HEK293T (cell line): ENCODE measurements around the gene CCDC152.

Experiments
- CTCF ChIA-PET: fragments of 350-600 bp; formaldehyde crosslinking; extraction: SDS; loops from one replicate; lab custom pipeline; 2021; ENCODE audit warnings: antibody characterized with exemption, inconsistent platforms; lab: Yijun Ruan, JAX
- POLR2A ChIA-PET: fragments of 350-600 bp; formaldehyde crosslinking; extraction: SDS; loops from one replicate; lab custom pipeline; 2020; ENCODE audit warnings: antibody characterized with exemption, inconsistent platforms; lab: Yijun Ruan, JAX
- DNase-seq: peaks from one replicate; pipeline ENCODE4 v3.0.0; 2012; ENCODE audit warnings: mixed read lengths; ENCODE audit errors: extremely low spot score
- ARNT ChIP-seq: fragments of 450-650 bp; IDR thresholded peaks from 2 replicates; pipeline ENCODE4 v1.6.1; 2017; ENCODE audit warnings: mild to moderate bottlenecking
- BHLHE40 ChIP-seq: fragments of 450-650 bp; IDR thresholded peaks from 2 replicates; pipeline ENCODE4 v1.6.1; 2016; ENCODE audit warnings: mild to moderate bottlenecking, moderate library complexity, borderline replicate concordance
- CTBP1 ChIP-seq: fragments of 450-650 bp; IDR thresholded peaks from 2 replicates; pipeline ENCODE4 v1.6.1; 2016; ENCODE audit warnings: borderline replicate concordance
- ELF4 ChIP-seq: fragments of 450-650 bp; IDR thresholded peaks from 2 replicates; pipeline ENCODE4 v1.6.1; 2017; ENCODE audit warnings: antibody characterized with exemption
- FOXA1 ChIP-seq: fragments of 450-650 bp; IDR thresholded peaks from 2 replicates; pipeline ENCODE4 v1.6.1; 2016; ENCODE audit warnings: mild to moderate bottlenecking
- FOXK2 ChIP-seq: fragments of 450-650 bp; IDR thresholded peaks from 2 replicates; pipeline ENCODE4 v1.6.1; 2016; ENCODE audit warnings: mild to moderate bottlenecking
- FOXM1 ChIP-seq: fragments of 450-650 bp; IDR thresholded peaks from 2 replicates; pipeline ENCODE4 v1.6.1; 2017; ENCODE audit warnings: mild to moderate bottlenecking, borderline replicate concordance
- HDGF ChIP-seq: fragments of 450-650 bp; IDR thresholded peaks from 2 replicates; pipeline ENCODE4 v1.6.1; 2017; ENCODE audit warnings: antibody characterized with exemption, borderline replicate concordance
- L3MBTL2 ChIP-seq: fragments of 450-650 bp; conservative IDR thresholded peaks from 2 replicates; pipeline ENCODE4 v1.6.1; 2016; ENCODE audit warnings: mild to moderate bottlenecking
- LEF1 ChIP-seq: fragments of 450-650 bp; IDR thresholded peaks from 2 replicates; pipeline ENCODE4 v1.6.1; 2017; ENCODE audit warnings: mild to moderate bottlenecking, borderline replicate concordance
- NFRKB ChIP-seq: fragments of 450-650 bp; IDR thresholded peaks from 2 replicates; pipeline ENCODE4 v1.6.1; 2016; ENCODE audit warnings: mild to moderate bottlenecking, moderate library complexity
- SP1 ChIP-seq: fragments of 450-650 bp; IDR thresholded peaks from 2 replicates; pipeline ENCODE4 v1.6.1; 2017
- SUZ12 ChIP-seq: fragments of 450-650 bp; IDR thresholded peaks from 2 replicates; pipeline ENCODE4 v1.6.1; 2016; ENCODE audit warnings: mild to moderate bottlenecking
- TARDBP ChIP-seq: fragments of 450-650 bp; IDR thresholded peaks from 2 replicates; pipeline ENCODE4 v1.6.1; 2016
- ZNF384 ChIP-seq: fragments of 450-650 bp; IDR thresholded peaks from 2 replicates; pipeline ENCODE4 v1.6.1; 2016
- TF ChIP-seq, protein P1 (sequence below): fragments of 450-650 bp; IDR thresholded peaks from 2 replicates; pipeline ENCODE4 v1.6.1; 2016

Gene CCDC152

DNA sequence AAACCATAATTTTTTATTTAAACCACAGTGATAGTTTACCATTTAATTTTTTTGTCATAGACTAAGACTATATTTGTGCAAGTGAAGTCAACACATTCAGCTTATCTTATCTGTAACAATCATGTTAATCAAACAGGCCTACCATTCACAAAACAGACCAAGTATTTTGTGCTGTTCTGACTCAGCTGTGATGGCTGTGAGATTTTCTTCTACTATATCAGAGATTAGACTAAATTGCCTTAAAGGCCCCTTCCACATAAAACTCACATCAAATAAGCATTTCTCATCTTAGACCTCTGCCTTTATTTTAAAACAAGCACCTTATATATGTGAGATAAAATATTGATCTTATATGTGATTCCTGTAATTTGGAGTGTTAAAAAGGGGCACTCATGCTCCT, 13.4 kb downstream of the CCDC152 start:
- TF ChIP-seq CTBP1 (no peak), L3MBTL2 (no peak), ARNT (no peak), BHLHE40 (no peak), SP1 (no peak), TARDBP (no peak), HDGF (no peak), FOXM1 (no peak), FOXK2 (no peak), ELF4 (no peak), FOXA1 (no peak)
- TF ChIP-seq, protein P1, sequence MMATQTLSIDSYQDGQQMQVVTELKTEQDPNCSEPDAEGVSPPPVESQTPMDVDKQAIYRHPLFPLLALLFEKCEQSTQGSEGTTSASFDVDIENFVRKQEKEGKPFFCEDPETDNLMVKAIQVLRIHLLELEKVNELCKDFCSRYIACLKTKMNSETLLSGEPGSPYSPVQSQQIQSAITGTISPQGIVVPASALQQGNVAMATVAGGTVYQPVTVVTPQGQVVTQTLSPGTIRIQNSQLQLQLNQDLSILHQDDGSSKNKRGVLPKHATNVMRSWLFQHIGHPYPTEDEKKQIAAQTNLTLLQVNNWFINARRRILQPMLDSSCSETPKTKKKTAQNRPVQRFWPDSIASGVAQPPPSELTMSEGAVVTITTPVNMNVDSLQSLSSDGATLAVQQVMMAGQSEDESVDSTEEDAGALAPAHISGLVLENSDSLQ = no peak
- no peak for DNase-seq
- POLR2A ChIA-PET = no interaction called here
- CTCF ChIA-PET = no interaction called here

DNA sequence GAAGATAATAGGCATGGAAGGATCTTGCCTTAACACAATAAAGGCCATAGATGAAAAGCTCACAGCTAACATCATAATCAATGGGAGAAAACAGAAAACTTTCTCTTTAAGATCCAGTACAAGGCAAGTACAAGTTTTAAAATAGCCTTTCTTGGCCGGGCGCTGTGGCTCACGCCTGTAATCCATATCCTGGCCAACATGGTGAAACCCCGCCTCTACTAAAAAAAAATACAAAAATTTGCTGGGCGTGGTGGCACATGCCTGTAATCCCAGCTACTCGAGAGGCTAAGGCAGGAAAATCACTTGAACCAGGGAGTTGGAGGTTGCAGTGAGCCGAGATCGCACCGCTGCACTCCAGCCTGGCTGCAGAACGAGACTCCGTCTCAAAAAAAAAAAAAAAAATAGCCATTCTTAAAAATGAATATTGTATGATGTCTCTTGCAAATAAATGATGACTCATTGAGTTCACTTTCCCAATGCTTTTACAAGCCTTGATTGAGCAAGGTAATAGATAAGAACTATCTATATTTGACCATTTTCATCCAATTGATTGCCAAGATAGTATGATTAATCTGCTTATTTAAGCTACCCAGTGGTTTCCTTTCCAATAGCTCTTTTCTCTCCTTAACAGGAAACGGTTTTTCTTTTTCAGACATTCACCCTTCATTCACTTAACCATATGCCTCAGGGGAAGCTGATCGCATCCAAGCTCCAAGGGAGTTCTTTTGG, 15.8 kb downstream of the CCDC152 start:
- DNase-seq = no peak
- ChIA-PET CTCF (no interaction called here), POLR2A (no interaction called here)
- TF ChIP-seq TARDBP (no peak), CTBP1 (no peak), L3MBTL2 (no peak), FOXK2 (no peak)

GRCh38 chr5:42779083-42779482, 22.5 kb downstream of the CCDC152 start:
- TF ChIP-seq FOXK2 (no peak), TARDBP (no peak), L3MBTL2 (no peak), CTBP1 (no peak), ARNT (no peak), SP1 (no peak), ZNF384 (no peak), HDGF (no peak), LEF1 (no peak), NFRKB (no peak), SUZ12 (no peak), FOXM1 (no peak), BHLHE40 (no peak), FOXA1 (no peak), ELF4 (no peak)
- TF ChIP-seq, protein P1 = no peak
- ChIA-PET CTCF (no interaction called here), POLR2A (no interaction called here)
- DNase-seq = no peak

GRCh38 chr5:42781584-42781983, 25.0 kb downstream of the CCDC152 start:
- ChIA-PET POLR2A (no interaction called here), CTCF (interaction anchor here (1.0 kb wide), 1 partner anchor 724 kb away, joined by 3 read pairs; no protein-coding TSS in a partner anchor)
- no peak for DNase-seq
- TF ChIP-seq, protein P1 = no peak
- TF ChIP-seq LEF1 = no peak
- no peak for TF ChIP-seq SUZ12
- no peak for TF ChIP-seq FOXA1
- TF ChIP-seq FOXM1 = no peak
- no peak for TF ChIP-seq ELF4
- TF ChIP-seq SP1 = no peak
- no peak for TF ChIP-seq BHLHE40
- TF ChIP-seq CTBP1 = no peak
- no peak for TF ChIP-seq L3MBTL2
- no peak for TF ChIP-seq HDGF
- no peak for TF ChIP-seq ZNF384
- no peak for TF ChIP-seq NFRKB
- TF ChIP-seq ARNT = no peak
- no peak for TF ChIP-seq TARDBP
- TF ChIP-seq FOXK2 = no peak

DNA sequence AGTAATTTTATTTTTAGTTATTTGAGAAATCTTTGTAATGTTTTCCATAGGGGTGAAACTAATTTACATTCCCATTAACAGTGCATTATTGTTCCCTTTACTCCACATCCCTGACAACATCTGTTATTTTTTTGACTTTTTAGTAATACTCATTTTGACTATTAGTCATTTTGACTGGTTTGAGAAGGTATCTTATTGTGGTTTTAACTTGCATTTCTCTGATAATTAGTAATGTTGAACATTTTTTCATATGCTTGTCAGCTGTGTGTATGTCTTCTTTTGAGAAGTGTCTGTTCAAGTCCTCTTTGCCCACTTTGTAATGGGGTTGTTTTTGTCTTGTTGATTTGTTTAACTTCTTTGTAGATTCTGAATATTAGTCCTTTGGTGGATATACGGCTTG, 27.5 kb downstream of the CCDC152 start:
- ChIA-PET CTCF (no interaction called here), POLR2A (no interaction called here)
- no peak for TF ChIP-seq ELF4
- no peak for TF ChIP-seq FOXM1
- no peak for TF ChIP-seq FOXA1
- TF ChIP-seq LEF1 = no peak
- TF ChIP-seq TARDBP = no peak
- no peak for TF ChIP-seq NFRKB
- no peak for TF ChIP-seq ARNT
- DNase-seq = no peak

DNA sequence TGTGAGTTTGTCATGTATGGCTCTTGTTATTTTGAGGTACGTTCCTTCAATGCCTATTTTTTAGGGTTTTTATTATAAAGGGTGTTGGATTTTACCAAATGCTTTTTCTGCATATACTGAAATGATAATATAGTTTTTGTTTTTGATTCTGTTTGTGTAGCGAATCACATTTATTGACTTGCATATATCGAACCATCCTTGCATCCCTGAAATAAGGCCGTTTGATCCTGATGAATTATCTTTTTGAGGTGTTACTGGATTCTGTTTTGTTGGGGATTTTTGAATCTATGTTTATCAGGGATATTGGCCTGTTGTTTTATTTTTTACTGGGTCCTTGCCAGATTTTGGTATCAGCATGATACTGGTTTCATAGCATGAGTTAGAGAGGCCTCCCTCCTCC, 29.1 kb downstream of the CCDC152 start:
- CTCF ChIA-PET = no interaction called here
- POLR2A ChIA-PET = no interaction called here
- DNase-seq = no peak

More for the DNA sequence above, 29.1 kb downstream of the CCDC152 start:
- TF ChIP-seq TARDBP = no peak
- no peak for TF ChIP-seq LEF1
- TF ChIP-seq ZNF384 = no peak
